Neural cell (in vitro differentiated cells): ENCODE data around the gene SNX21. TPM values are rescaled to one million over a fixed set of nuclear protein-coding genes. Genes with fewer than 3 reads are reported as not detected.

ENCODE experiments used
- H2AFZ ChIP-seq: fragments of 200-600, 300-800 bp; sonication (generic), shearing (Covaris generic); 2 replicates; pipeline ENCODE4 v1.6.0; 2014; ENCODE audit warnings: low read depth, mild to moderate bottlenecking, antibody characterized with exemption, low read length, moderate library complexity
- H3F3A ChIP-seq: fragments of 200-600 bp; shearing (Covaris generic); 2 replicates; pipeline ENCODE4 v1.6.1; 2016; ENCODE audit warnings: mild to moderate bottlenecking, moderate library complexity, mixed read lengths, antibody characterized with exemption, low read length; ENCODE audit not compliant: insufficient read depth, poor library complexity, severe bottlenecking
- H3K27ac ChIP-seq: fragments of 200-600, 300-800 bp; sonication (generic), shearing (Covaris generic); 2 replicates; pipeline ENCODE4 v1.5.1; 2014; ENCODE audit warnings: mild to moderate bottlenecking, low read length, moderate library complexity
- H3K27me3 ChIP-seq: fragments of 300-800, 200-600 bp; sonication (generic), shearing (Covaris generic); 2 replicates; pipeline ENCODE4 v1.6.0; 2014; ENCODE audit warnings: mild to moderate bottlenecking, low read depth, low read length, moderate library complexity; ENCODE audit not compliant: insufficient read depth
- H3K36me3 ChIP-seq: fragments of 300-800, 200-600 bp; sonication (generic), shearing (Covaris generic); 2 replicates; pipeline ENCODE4 v1.5.1; 2014; ENCODE audit warnings: mild to moderate bottlenecking, antibody characterized with exemption, low read length, moderate library complexity; ENCODE audit not compliant: insufficient read depth
- H3K4me2 ChIP-seq: fragments of 300-800, 200-600 bp; sonication (generic), shearing (Covaris generic); 2 replicates; pipeline ENCODE4 v1.6.0; 2014; ENCODE audit warnings: mild to moderate bottlenecking, low read length
- H3K4me3 ChIP-seq: fragments of 300-800, 200-600 bp; sonication (generic), shearing (Covaris generic); 2 replicates; pipeline ENCODE4 v1.5.1; 2014; ENCODE audit warnings: mild to moderate bottlenecking, low read length, moderate library complexity
- H3K79me2 ChIP-seq: fragments of 200-600 bp; shearing (Covaris generic); replicated peaks from 2 replicates; pipeline ENCODE4 v1.6.0; 2014; ENCODE audit warnings: mild to moderate bottlenecking, low read length, moderate library complexity; ENCODE audit not compliant: insufficient read depth
- H3K9ac ChIP-seq: fragments of 300-800, 200-600 bp; sonication (generic), shearing (Covaris generic); 2 replicates; pipeline ENCODE4 v1.6.1; 2016; ENCODE audit warnings: mild to moderate bottlenecking, low read length, mixed read lengths
- H3K9me2 ChIP-seq: fragments of 200-600 bp; shearing (Covaris generic); 2 replicates; pipeline ENCODE4 v1.6.1; 2016; ENCODE audit warnings: mild to moderate bottlenecking, low read length, mixed read lengths; ENCODE audit not compliant: insufficient read depth
- H3K9me3 ChIP-seq: fragments of 200-600, 300-800 bp; sonication (generic), shearing (Covaris generic); 2 replicates; pipeline ENCODE4 v1.6.1; 2016; ENCODE audit warnings: mild to moderate bottlenecking, mixed run types, low read length, moderate library complexity, mixed read lengths
- H4K20me1 ChIP-seq: fragments of 200-600 bp; shearing (Covaris generic); 2 replicates; pipeline ENCODE4 v1.6.1; 2016; ENCODE audit warnings: mild to moderate bottlenecking, mixed run types; ENCODE audit not compliant: insufficient read depth
- CTCF ChIP-seq: fragments of 450-650 bp; IDR thresholded peaks from 2 replicates; pipeline ENCODE4 v1.5.1; 2014; ENCODE audit warnings: antibody characterized with exemption, mild to moderate bottlenecking, moderate library complexity; ENCODE audit not compliant: poor library complexity, severe bottlenecking
- EP300 ChIP-seq: fragments of 450-650 bp; conservative IDR thresholded peaks from 2 replicates; pipeline ENCODE4 v1.6.1; 2014; ENCODE audit warnings: antibody characterized with exemption, mild to moderate bottlenecking, moderate library complexity; ENCODE audit not compliant: poor library complexity, severe bottlenecking
- EZH2 ChIP-seq: fragments of 200-600, 300-800 bp; shearing (Covaris generic), sonication (generic); IDR thresholded peaks from 2 replicates; pipeline ENCODE4 v1.6.1; 2014; ENCODE audit warnings: antibody characterized with exemption, low read length, borderline replicate concordance, mild to moderate bottlenecking; ENCODE audit not compliant: insufficient read depth, poor library complexity, severe bottlenecking
- MXI1 ChIP-seq: fragments of 450-650 bp; conservative IDR thresholded peaks from 2 replicates; pipeline ENCODE4 v1.6.1; 2014; ENCODE audit warnings: antibody characterized with exemption, mild to moderate bottlenecking; ENCODE audit not compliant: poor library complexity, severe bottlenecking
- POLR2AphosphoS5 ChIP-seq: IDR thresholded peaks from 2 replicates; pipeline ENCODE4 v1.6.1; 2012
- RAD21 ChIP-seq: fragments of 450-650 bp; conservative IDR thresholded peaks from 2 replicates; pipeline ENCODE4 v1.6.1; 2014; ENCODE audit warnings: antibody characterized with exemption, mild to moderate bottlenecking, moderate library complexity
- SMC3 ChIP-seq: fragments of 450-650 bp; conservative IDR thresholded peaks from 2 replicates; pipeline ENCODE4 v1.6.1; 2014; ENCODE audit warnings: antibody characterized with exemption, mild to moderate bottlenecking, moderate library complexity; ENCODE audit not compliant: poor library complexity
- TAF1 ChIP-seq: IDR thresholded peaks from 2 replicates; pipeline ENCODE4 v1.6.1; 2012; ENCODE audit warnings: low read depth
- polyA plus RNA-seq: library from polyadenylated mRNA; depleted of rRNA; stranded (reverse); fragments of >200 nt; gene quantifications from 2 replicates; pipeline ENCODE4 v1.2.3, GENCODE V29; 2014
- TF ChIP-seq, protein P1 (sequence below): IDR thresholded peaks from 2 replicates; pipeline ENCODE4 v1.6.1; 2012; ENCODE audit warnings: borderline replicate concordance

The SNX21 gene
- polyA plus RNA-seq, 1 donor from 2014 or later, result 7.2 TPM

- Histone ChIP-seq H3K4me2 (no peak overlapping the region), H3K36me3 (no peaks in the 10 kb centered on the region), H3K4me3 (no peak overlapping the region), H3K9ac (no peak overlapping the region), H3K9me3 (no peaks in the 10 kb centered on the region), H3K79me2 (no peaks in the 10 kb centered on the region), H3K27ac (no peak overlapping the region), H3F3A (no peaks in the 10 kb centered on the region), H3K9me2 (no peaks in the 10 kb centered on the region), H3K27me3 (no peaks in the 10 kb centered on the region), H4K20me1 (no peaks in the 10 kb centered on the region), H2AFZ (no peak overlapping the region)
- TF ChIP-seq RAD21, result no peak
- no peak for TF ChIP-seq SMC3
- no peak for TF ChIP-seq POLR2AphosphoS5
- TF ChIP-seq EZH2, result no peak
- TF ChIP-seq, protein P1, sequence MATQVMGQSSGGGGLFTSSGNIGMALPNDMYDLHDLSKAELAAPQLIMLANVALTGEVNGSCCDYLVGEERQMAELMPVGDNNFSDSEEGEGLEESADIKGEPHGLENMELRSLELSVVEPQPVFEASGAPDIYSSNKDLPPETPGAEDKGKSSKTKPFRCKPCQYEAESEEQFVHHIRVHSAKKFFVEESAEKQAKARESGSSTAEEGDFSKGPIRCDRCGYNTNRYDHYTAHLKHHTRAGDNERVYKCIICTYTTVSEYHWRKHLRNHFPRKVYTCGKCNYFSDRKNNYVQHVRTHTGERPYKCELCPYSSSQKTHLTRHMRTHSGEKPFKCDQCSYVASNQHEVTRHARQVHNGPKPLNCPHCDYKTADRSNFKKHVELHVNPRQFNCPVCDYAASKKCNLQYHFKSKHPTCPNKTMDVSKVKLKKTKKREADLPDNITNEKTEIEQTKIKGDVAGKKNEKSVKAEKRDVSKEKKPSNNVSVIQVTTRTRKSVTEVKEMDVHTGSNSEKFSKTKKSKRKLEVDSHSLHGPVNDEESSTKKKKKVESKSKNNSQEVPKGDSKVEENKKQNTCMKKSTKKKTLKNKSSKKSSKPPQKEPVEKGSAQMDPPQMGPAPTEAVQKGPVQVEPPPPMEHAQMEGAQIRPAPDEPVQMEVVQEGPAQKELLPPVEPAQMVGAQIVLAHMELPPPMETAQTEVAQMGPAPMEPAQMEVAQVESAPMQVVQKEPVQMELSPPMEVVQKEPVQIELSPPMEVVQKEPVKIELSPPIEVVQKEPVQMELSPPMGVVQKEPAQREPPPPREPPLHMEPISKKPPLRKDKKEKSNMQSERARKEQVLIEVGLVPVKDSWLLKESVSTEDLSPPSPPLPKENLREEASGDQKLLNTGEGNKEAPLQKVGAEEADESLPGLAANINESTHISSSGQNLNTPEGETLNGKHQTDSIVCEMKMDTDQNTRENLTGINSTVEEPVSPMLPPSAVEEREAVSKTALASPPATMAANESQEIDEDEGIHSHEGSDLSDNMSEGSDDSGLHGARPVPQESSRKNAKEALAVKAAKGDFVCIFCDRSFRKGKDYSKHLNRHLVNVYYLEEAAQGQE, result no peak
- TF ChIP-seq CTCF, result no peak
- TF ChIP-seq MXI1, result no peak
- no peak for TF ChIP-seq EP300
- no peak for TF ChIP-seq TAF1
These were observed 8.7 kb downstream of the SNX21 start for GRCh38 chr20:45842169-45842812.

DNA sequence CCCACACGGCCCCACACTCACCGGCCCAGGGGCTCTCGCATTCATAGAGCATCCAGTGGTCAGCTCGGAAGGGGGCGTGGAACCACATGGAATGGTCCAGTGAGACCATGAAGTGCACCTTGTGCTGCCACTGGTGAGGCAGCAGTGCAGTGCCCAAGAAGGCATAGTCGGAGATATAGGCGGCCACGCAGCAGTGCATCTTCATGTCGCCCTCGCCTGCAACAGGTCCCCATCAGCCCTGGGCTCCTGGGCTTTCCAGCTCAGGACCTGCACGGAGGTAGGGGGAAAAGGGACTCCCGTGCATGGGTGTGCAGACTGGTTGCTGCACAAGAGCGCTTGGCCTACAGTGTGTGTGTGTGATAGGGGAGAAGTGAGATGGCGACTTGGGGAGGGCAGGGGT is 9.9 kb downstream of the SNX21 start:
- H3F3A ChIP-seq, result no peaks in the 10 kb centered on the region
- no peaks in the 10 kb centered on the region for H4K20me1 ChIP-seq
- H3K9ac ChIP-seq, result no peak overlapping the region
- H3K27ac ChIP-seq, result no peak overlapping the region
- H3K79me2 ChIP-seq, result no peaks in the 10 kb centered on the region
- no peaks in the 10 kb centered on the region for H3K27me3 ChIP-seq
- no peaks in the 10 kb centered on the region for H3K36me3 ChIP-seq
- no peak overlapping the region for H3K4me2 ChIP-seq
- H3K9me3 ChIP-seq, result no peaks in the 10 kb centered on the region
- H2AFZ ChIP-seq, result no peak overlapping the region
- no peak overlapping the region for H3K4me3 ChIP-seq
- H3K9me2 ChIP-seq, result no peaks in the 10 kb centered on the region
- TF ChIP-seq, protein P1, result no peak
- no peak for TF ChIP-seq EP300
- no peak for TF ChIP-seq MXI1
- no peak for TF ChIP-seq RAD21
- no peak for TF ChIP-seq SMC3
- TF ChIP-seq TAF1, result no peak
- TF ChIP-seq EZH2, result no peak
- no peak for TF ChIP-seq CTCF
- TF ChIP-seq POLR2AphosphoS5, result no peak
